ENCODE data around the gene CUEDC2.
"Not testable (repeated sequence)": the region's sequence is repeated elsewhere in the genome, so short reads cannot be mapped to it uniquely, and the experiment has no call there.

Gene CUEDC2

DNA sequence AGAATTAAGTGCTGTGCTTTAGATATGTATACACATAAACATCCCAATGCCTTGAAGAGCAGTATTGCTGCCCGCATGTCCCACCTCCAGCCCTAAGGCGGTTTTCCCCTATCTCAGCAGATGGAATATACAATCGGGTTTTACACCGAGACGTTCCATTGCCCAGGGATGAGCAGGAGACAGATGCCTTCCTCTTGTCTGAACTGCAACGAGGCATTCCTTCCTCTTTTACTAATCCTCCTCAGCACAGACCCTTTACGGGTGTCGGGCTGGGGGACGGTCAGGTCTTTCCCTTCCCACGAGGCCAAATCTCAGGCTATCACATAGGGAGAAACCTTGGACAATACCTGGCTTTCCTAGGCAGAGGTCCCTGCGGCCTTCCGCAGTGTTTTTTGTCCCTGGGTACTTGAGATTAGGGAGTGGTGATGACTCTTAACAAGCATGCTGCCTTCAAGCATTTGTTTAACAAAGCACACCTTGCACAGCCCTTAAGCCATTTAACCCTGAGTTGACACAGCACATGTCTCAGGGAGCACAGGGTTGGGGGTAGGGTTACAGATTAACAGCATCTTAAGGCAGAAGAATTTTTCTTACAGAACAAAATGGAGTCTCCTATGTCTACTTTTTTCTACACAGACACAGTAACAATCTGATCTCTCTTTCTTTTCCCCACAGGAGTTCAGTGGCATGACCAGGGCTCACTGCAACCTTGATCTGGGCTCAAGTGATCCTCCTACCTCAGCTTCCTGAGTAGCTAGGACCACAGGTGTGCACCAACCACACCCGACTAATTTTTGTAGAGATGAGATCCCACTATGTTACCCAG is 22.5 kb upstream of the CUEDC2 start:
- DNase-seq (ENCODE audit: low read depth in 3 of 3): not testable (repeated sequence)

DNA sequence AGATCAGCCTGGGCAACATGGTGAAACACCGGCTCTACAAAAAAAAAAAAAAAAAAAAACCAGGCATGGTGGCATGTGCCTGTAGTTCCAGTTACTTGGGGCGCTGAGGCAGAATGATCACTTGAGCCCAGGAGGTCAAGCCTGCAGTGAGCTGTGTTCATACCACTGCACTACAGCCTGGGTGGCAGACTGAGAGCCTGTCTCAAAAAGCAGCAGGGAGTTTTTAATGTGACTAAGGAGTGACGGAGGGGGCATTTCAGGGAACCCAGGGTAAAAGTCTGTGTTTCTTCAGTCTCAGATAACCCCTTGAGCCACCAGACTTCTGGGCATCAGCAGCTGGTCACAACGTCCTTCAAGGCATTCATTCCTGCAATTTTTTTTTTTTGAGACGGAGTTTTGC is 21.1 kb upstream of the CUEDC2 start:
- no peak for DNase-seq (ENCODE audit: low read depth in 3 of 3)

DNA sequence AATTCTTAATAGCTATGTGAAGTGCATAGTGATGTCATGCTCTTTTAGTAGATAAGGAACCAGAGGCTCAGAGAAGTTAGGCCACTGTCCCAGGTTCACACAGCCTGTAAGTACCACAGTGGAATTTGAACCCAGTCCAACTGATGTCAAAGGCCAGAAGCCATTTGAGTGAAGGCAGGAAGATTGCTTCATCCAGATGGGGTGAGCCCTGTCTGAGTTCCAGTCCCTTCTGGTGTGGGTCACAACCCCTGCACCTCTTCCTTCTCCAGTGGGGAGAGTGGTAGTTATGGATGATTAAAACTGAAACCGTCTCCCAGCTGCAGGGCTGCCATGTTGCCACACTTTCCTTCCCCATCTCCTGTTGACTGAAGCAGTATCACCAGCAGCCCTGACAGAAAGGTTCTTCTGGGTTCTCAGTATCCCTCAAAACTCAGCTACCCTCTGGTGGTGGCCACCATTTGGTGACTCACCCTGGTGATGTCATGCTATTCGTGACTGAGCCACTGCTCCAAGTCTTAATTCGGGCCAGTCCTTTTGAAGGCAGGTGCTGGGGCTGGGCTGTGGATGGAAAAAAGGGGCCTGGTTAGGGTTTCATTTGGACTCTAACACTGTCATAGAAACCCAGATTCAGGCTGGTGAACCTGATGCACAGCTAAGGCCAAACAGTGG is 20.4 kb upstream of the CUEDC2 start:
- peak in 2 of 3 experiments; percentile 53 to 77 for DNase-seq (ENCODE audit: low read depth in 3 of 3)

DNA sequence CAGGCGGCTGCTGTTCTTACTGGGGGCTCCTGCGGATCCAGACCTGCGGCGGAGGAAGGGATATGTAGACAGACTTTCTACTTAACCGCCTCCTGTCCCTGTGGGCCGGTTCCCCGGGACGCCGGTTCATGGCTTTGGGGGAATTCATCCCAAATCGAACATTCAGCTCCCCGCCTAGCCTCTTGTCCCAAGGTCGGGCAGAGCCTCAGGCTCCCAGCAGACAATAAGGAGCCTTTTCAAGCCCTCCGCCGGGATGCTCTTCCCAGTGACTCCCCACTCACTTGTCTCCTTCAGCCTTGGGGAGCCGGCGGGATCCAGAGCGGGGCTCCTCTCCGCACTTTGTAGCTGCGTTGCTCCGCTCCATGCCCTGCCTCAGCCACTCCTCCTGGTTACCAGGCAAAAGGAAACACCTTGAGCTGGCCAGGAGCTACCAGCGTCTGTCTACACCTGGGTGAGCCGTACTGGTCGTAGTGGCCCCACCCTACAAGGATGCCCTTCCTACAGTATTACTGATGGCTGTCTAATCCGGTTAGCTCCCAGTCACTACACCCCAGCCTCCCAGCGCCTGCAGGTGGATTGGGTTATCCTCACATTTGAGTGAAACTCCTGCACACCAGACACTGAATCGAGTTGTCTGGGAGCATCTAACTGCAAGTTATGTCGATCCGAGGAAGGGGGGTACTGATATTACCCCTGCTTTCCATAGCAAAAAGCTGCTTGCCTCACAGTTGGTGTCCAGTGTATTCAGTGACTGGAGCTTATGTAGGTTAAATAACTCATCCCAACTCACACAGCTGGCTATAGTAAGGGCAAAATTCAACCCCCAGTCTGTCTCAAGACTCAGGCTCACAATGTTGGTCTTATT is 19.0 kb upstream of the CUEDC2 start, which contains the start of gene C10orf95:
Gene C10orf95, minus strand, starts transcription at position 439 of the 865 bp plus-strand sequence. CDS start 450 bp downstream, outside the sequence.
- DNase-seq (ENCODE audit: low read depth in 3 of 3): no peak

DNA sequence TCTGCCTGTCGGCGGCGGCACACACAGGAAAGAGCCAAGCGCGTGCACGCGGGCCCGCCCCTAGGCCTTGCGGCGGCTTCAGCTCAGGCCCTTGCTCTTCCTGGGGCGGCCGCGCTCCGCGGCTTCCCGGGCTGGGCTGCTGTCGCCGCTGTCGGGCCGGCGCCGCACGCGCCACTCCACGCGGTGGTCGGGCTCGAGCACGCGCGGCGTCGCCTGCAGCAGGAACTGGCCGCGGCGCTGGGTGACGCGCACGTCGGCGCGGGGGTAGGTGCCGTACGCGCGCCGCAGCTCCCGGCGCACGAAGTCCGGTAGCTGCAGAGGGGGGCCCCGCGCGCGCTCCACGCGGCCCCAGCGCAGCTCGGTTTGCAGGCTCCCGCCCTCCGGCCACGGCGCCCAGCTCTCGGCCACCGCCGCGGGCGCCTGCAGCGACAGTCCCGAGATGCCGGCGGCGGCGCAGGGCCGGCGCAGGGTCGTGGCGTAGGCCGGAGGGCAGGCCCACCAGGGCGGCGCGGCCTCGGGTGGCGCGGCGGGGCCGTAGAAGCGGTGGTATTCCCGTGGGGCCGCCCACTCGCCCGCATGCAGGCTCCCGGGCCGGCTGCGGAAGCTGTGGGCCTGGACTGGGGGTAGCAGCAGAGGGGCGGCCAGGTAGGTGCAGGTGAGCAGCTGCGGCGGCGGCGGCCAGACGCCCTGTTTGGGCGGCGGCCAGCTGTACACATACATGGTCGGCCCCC is 18.2 kb upstream of the CUEDC2 start:
- DNase-seq (ENCODE audit: low read depth in 3 of 3): peak; percentile 59 to 81 (median 74)

DNA sequence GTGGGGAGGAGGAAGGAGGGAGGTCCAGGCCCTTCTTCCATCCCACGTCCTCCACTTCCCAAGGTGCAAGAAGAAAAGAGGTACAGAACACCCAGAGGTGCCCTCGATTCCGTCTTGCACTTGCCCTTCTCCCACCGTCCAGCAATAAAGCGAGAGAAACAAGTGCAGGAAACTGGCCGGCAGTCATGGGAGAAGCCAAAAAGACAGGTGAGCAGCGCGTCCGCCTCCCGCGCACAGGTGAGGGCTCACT is 17.7 kb upstream of the CUEDC2 start:
- DNase-seq (ENCODE audit: low read depth in 3 of 3): no peak

DNA sequence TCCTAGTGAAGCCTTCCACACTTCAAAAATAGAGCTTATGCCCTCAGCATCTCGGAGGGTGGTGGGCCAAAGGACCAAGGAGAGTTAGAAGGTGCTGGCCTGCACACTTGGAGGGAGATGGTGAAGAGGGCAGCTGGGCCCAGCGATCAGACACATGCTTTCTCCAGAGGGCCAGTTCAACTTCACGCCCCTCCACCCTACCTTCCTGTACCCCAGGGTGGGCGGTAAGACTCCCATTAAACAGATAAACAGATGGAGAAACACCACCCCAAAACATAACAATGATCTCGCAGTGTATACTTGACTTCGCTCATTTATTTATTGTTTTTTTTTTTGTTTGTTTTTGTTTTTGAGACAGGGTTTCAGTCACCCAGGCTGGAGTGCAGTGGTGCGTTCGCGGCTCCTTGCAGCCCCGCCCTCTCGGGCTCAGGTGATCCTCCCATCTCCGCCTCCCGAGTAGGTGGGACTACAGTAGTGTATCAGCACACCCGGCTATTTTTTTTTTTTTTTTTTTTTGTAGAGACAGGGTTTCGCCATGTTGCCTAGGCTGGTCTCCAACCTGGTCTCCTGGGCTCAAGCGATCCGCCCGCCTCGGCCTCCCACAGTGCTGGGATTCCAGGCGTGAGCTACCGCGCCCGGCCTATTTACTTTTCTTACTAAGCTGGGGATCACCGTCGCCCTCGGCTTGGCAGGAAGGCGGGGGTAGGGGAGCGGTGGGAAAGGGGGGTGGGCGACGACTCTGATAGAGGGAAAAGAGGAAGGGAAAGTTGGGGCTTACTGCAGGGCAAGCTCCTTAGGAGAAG is 17.1 kb upstream of the CUEDC2 start:
- DNase-seq (ENCODE audit: low read depth in 3 of 3): peak; percentile 74 to 87 (median 80)

DNA sequence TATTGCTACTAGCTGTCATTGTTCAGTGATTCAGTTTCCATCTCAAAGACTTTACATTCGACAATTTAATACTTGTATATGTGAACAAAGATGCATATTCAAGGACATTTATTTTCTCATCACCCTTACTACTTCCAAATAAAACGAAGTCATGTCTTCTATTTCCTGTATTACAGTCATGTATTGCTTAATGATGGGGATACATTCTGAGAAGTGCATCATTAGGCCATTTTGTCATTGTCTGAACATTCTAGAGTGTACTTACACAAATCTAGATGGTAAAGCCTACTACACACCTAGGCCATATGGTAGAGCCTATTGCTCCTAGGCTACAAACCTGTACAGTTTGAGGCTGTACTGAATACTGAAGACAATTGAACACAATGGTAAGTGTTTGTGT is 12.5 kb upstream of the CUEDC2 start:
- no peak for DNase-seq (ENCODE audit: low read depth in 3 of 3)

DNA sequence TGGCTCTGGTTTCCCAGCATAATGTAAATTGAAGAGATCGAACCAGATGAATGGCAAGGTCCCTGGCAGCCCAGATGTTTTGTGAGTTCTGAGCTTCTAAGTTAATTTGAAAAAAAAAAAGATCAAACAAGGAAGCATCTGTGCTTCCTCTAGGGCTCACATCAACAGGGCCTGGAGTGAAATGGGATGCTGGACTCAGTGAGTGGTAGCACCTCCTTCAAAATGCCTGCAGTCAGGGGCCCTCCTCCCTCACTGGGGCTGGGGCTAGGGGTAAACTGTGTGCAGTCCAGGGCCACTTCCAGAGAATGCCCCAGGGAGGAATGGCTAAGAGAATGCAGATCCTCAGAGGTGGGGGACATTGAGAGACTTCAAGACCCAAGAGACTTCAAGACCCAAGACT is 6.0 kb upstream of the CUEDC2 start:
- no peak for DNase-seq (ENCODE audit: low read depth in 3 of 3)

DNA sequence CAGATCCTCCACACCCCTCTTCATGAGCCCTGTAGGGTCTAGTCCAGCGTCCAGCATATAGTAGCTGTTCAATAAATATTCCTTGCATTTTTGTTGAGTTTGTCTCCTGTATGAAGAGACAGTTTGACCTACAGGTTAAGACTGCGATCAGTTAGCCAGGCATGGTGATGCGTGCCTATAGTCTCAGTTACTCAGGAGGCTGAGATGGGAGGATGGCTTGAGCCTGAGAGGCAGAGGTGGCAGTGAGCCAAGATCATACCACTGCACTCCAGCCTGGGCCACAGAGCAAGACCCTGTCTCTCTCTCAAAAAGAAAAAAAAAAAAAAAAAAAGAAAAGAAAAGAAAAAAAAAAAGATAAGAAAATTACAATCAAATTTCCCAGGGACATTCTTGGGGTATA is 5.1 kb upstream of the CUEDC2 start:
- no peak for DNase-seq (ENCODE audit: low read depth in 3 of 3)

DNA sequence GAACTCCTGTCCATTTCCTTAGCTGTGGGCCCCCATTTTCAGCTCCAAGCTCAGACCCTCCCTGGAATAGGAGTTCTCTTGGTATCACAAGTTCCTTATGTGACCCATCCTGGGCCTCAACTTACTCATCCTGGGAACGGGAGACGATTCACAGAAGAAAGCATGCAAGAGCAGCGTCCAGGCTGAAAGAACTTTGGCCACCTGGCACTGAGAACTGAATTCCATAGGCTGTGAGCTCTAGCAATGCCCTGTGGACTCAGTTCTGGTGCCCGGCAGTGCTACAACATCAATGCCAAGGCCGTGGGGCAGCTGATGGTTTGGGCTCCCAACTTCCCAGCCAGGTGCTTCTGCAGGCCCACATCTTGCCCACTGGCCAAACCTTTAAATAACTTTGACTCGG is 3.9 kb upstream of the CUEDC2 start:
- DNase-seq (ENCODE audit: low read depth in 3 of 3): no peak

DNA sequence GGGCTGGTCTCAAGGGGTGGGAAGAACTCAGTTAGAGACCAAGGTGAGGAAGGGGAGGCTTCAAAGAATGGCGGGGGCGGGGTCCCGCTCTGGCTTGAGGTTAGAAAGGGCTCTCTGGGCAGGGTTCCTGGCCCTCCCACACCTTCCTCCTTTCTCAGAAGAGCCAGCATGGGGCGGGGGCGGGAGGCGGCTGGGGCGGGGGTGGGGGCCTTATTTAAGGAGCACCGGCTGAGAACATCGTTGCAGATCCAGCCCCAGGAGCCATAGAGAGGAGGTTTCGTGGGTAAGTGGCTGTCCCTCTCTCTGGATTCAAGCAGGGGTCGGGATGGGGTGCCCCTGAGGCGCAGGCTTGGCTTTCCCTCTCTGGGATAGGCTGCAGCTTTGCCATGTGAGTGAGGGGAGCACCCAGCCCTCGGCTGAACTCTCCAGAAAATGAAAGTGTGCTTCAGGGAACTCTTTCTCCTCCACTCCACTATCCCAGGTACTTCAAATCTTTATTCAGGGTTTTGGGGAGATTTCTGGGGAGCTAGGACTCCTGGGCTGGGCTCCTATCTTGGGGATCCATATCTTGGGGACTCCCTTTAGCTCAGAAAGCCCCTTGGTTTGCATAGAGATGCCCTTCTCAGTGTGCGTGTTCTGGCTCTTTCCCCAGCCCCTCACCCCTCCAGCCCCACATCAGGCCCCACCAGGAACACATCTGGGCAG is 3.3 kb upstream of the CUEDC2 start:
- DNase-seq (ENCODE audit: low read depth in 3 of 3): peak in 1 of 3 experiments; percentile 66

DNA sequence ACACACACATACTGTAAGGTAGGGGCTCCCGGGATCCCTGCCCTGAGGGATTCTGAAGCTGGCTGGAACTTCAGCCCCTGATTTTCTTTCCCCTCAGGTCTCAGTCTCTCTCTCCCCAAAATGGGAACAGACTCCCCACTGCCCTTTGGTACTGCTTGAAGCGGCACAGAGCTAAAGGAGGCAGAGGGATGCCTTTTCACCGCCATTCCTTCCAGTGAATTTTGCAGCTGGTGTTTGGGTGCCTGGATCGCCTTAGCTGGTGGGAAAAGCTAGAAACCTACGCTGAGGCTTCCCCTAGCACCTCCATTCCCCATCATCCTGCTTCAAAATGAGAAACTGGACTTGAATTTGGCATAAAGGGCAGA is 2.7 kb upstream of the CUEDC2 start:
- DNase-seq (ENCODE audit: low read depth in 3 of 3): no peak

DNA sequence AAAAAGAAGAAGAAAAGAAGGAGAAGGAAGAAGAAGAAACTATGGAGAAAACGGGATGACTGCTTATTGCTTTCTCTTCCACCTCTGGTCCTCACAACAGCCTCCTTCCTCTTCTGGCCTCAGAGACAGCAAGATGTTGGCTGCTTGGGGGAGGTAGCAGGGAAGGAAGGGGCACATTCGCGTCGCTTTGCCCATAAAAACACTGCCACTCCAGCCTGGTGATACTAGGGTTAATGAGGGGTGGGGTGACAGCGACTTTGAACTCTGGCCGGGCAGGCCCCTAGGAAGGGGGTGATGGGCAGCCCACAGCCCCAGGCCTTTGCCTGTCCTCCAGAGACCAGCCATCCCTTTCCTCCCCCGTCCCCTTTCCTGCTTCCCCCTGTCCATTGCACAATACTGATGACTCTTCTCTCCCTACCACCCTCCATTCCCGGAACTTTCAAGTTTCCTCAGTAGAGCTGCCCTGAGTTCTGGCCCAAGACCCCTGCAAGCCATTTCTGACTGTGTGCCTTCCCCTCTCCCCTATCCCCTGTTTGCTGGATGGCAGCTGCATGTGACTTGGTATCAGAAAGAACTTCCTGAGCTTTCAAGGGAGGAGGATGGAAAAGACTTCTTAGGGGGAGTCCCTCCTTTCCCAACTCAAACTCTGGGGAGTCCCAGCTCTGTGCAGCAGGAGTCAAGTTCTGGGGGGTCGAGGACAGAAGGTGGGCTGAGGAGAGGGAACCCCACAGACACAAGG is 2.2 kb upstream of the CUEDC2 start:
- DNase-seq (ENCODE audit: low read depth in 3 of 3): no peak

DNA sequence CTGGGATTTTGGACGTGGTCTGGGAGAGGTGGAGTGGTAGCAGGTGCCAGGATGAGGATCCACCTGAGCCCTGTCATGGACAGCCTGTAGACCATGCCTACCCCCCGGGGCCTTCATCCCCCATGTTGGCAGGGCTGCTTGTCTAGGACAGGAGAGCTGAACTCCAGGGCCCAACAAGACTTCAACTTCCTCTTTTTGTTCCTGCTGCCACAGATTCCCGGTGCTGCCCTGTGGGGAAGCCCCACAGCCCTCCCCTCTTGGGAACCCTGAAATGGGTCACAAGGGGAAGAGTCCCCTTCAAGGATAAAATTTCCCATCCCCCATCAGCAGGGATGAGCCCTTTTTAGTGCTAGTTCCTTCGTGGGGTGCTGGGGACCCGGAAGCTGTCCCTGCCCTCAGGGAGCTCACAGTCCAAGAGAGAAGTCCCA is 1.3 kb upstream of the CUEDC2 start:
- DNase-seq (ENCODE audit: low read depth in 3 of 3): no peak

DNA sequence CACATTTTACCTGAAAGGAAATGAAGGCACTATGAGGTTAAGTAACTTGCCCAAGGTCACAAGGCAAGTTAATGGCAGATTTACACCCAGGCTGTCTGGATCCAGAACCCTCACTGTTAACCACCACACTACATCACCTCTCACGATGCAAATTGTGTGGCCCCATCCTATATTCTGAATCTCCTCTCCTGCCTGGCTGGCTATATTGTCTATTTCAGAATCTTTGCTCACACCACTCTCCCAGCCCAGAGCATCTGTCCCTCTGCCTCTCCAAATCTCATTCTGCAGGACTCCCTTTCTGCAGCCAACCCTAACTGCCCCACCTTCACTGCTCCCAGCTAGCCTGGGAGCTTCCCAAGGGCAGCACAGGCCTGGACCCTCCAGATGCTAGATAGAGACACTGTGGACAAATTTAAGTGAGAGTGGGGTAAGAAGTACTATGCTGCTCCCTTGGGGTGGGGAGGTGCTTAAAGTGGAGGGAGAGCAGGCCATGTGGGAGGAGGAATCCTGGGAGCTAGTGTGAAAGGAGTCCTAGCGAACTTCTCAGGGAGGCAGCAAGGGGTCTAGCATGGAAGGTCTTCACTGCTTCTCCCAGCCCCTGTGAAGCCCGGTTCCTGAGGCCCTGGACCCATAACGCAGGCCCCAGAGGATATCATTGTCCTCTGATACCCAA is 786 bp downstream of the CUEDC2 start:
- DNase-seq (ENCODE audit: low read depth in 3 of 3): no peak

DNA sequence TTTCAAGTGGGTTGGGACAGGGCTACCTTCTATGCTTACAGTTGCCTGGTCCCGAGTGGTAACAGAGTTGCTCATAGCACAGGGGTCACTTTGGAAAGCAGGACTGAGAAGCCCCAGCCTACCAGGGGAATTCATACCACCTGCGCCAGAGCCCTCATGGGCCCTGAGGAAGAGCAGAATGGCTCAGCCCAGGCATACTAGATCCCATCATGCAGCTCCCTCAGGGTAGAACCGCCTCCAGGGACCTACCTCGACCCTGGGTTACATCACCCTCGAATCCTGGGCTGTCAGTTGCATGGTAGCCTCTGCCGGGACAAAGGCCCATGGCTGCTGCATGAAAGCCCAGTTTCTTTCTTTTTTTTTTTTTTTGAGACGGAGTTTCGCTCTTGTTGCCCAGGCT is 2.9 kb downstream of the CUEDC2 start:
- DNase-seq (ENCODE audit: low read depth in 3 of 3): no peak

DNA sequence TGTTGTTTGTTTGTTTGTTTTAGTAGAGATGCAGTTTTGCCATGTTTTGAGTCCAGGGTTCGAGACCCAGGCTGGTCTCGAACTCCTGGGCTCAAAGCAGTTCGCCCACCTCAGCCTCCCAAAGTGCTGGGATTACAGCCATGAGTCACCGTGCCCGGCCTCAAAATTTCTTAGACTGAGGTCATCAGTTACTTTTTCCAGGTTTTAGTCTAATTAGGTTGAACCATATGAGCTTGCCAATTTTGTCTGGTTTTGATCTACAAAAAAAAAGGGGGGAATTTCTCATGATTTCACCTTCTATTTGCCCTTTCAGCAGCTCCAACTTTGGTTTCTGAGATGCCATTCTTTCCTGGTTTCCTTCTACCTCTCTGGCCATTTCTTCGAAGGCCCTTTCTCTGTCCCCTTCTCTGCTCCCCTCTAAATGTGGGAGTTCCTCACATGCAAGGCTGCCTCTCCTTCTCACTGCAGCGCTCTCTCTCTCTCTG is 5.5 kb downstream of the CUEDC2 start:
- DNase-seq (ENCODE audit: low read depth in 3 of 3): no peak

DNA sequence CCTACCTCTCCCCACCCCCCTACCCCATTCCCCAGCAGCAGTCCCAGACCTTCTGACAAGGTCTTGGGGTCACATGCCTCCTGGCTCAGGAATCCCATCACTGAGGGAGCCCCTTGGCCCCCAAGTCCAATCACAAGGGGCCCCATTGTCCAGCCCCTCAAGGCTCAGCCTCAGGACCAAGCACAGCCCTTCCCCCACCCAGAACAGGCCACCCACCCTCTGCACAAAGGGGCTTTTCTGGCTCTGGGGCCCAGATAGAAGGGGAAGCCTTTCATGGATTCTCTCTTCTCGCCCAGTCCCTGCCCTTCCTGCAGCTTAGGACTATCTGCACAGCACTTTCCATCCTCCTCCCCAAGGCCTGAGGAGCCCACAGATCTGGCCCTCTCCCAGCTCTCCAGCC is 6.9 kb downstream of the CUEDC2 start:
- no peak for DNase-seq (ENCODE audit: low read depth in 3 of 3)
